Activated CD4-positive, CD25-positive, alpha-beta regulatory T cell treated with anti-CD3 and anti-CD28 coated beads, Interleukin-2, amount 50 U/mL, for 72 hours (primary cell): ENCODE data around the gene SALL2.

ENCODE experiments used
- DNase-seq: peaks from one replicate; pipeline ENCODE4 v3.0.0; 2021

SALL2 gene

GRCh38 chr14:21476523-21476924 is 49.6 kb downstream of the SALL2 start:
- peak; percentile 72 for DNase-seq

- DNase-seq, result no peak
These were observed 50.2 kb downstream of the SALL2 start for GRCh38 chr14:21475767-21476522.
